Endothelial cell of umbilical vein (primary cell): ENCODE measurements around the gene KCNN1. TPM values are rescaled to one million over a fixed set of nuclear protein-coding genes. Genes with fewer than 3 reads are reported as not detected.

Experiments
- BruUV-seq: library from RNA; stranded (reverse); fragments of 400-500 nt; replicated peaks from 2 replicates; lab custom pipeline; 2021; lab: Mats Ljungman, UMichigan
- CTCF ChIA-PET: fragments of 300-600, 350-600 bp; sonication (Branson Sonifier 250); formaldehyde crosslinking; loops from one replicate; lab custom pipeline; 2021; ENCODE audit warnings: antibody characterized with exemption, inconsistent platforms; lab: Charles Lee
- POLR2A ChIA-PET: fragments of 300-600, 350-600 bp; sonication (Branson Sonifier 250); formaldehyde crosslinking; loops from one replicate; lab custom pipeline; 2021; ENCODE audit warnings: antibody characterized with exemption, inconsistent platforms; lab: Charles Lee
- DNase-seq: peaks from one replicate; pipeline ENCODE4 v3.0.0-alpha.2; 2011; ENCODE audit warnings: low read depth, low spot score
- FAIRE-seq: peaks from 2 replicates; lab custom pipeline; 2011; peaks lifted over from hg19 to GRCh38; lab: Jason Lieb, UNC
- H2AFZ ChIP-seq: 2 replicates; pipeline ENCODE4 v1.6.0; 2012; ENCODE audit warnings: low read depth, low read length, control low read depth, inconsistent platforms
- H3K27ac ChIP-seq: 2 replicates; pipeline ENCODE4 v1.5.1; 2011; ENCODE audit warnings: low read depth, mild to moderate bottlenecking, control low read depth, low read length, moderate library complexity; ENCODE audit not compliant: insufficient read depth
- H3K27me3 ChIP-seq, 2 experiments: 2 replicates each; pipeline versions ENCODE4 v1.6.0 to v1.6.1; 2011; ENCODE audit warnings: low read length in 2 of 2, mixed read lengths in 1 of 2; ENCODE audit not compliant: control insufficient read depth in 2 of 2, insufficient read depth in 2 of 2
- H3K36me3 ChIP-seq, 2 experiments: 2 replicates in 1 of 2; 3 replicates in 1 of 2; pipeline ENCODE4 v1.5.1; 2011; ENCODE audit warnings: low read length in 2 of 2, mild to moderate bottlenecking in 1 of 2, moderate library complexity in 1 of 2; ENCODE audit not compliant: control insufficient read depth in 2 of 2, insufficient read depth in 2 of 2; ENCODE audit errors: extremely low read depth in 1 of 2
- H3K4me1 ChIP-seq: 3 replicates; pipeline ENCODE4 v1.5.1; 2011; ENCODE audit warnings: mild to moderate bottlenecking, low read length; ENCODE audit not compliant: control insufficient read depth, insufficient read depth; ENCODE audit errors: extremely low read depth
- H3K4me2 ChIP-seq: 2 replicates; pipeline ENCODE4 v1.6.1; 2011; ENCODE audit warnings: low read length, control low read depth, mixed read lengths; ENCODE audit not compliant: insufficient read depth
- H3K4me3 ChIP-seq, 3 experiments: fragments of 200-600 bp in 1 of 3; sonication (generic), shearing (Covaris generic) in 1 of 3; replicated peaks in 1 of 3; 2 replicates each; pipeline ENCODE4 v1.5.1; 2011 to 2016; ENCODE audit warnings: control low read depth in 3 of 3, low read length in 3 of 3, mild to moderate bottlenecking in 2 of 3, inconsistent platforms in 1 of 3, low read depth in 1 of 3, moderate library complexity in 1 of 3; ENCODE audit not compliant: insufficient read depth in 1 of 3
- H3K79me2 ChIP-seq: 2 replicates; pipeline ENCODE4 v1.6.0; 2012; ENCODE audit warnings: low read length, inconsistent platforms; ENCODE audit not compliant: control insufficient read depth, insufficient read depth
- H3K9ac ChIP-seq: replicated peaks from 2 replicates; pipeline ENCODE3; 2011; ENCODE audit warnings: low read length, control low read depth; ENCODE audit not compliant: insufficient read depth; ENCODE audit errors: extremely low read depth
- H3K9me1 ChIP-seq: replicated peaks from 3 replicates; pipeline ENCODE4 v1.6.0; 2011; ENCODE audit warnings: mild to moderate bottlenecking, low read length; ENCODE audit not compliant: control insufficient read depth, insufficient read depth; ENCODE audit errors: extremely low read depth
- H3K9me3 ChIP-seq: replicated peaks from 2 replicates; pipeline ENCODE4 v1.5.1; 2012; ENCODE audit warnings: low read length, inconsistent platforms; ENCODE audit not compliant: control insufficient read depth, insufficient read depth
- H4K20me1 ChIP-seq: replicated peaks from 2 replicates; pipeline ENCODE3; 2011; ENCODE audit warnings: mild to moderate bottlenecking, low read length; ENCODE audit not compliant: control insufficient read depth, insufficient read depth; ENCODE audit errors: extremely low read depth
- EZH2 ChIP-seq: IDR thresholded peaks from 2 replicates; pipeline ENCODE4 v1.6.1; 2012; ENCODE audit warnings: borderline replicate concordance, low read depth, mild to moderate bottlenecking, moderate library complexity, low read length, inconsistent platforms; ENCODE audit not compliant: severe bottlenecking
- FOS ChIP-seq: IDR thresholded peaks from 2 replicates; pipeline ENCODE4 v1.6.1; 2011; ENCODE audit warnings: mild to moderate bottlenecking, low read length, moderate library complexity, borderline replicate concordance; ENCODE audit not compliant: insufficient read depth
- GATA2 ChIP-seq: IDR thresholded peaks from 2 replicates; pipeline ENCODE4 v1.7.0; 2011; ENCODE audit warnings: low read depth, mild to moderate bottlenecking, moderate library complexity, mixed read lengths, low read length; ENCODE audit not compliant: insufficient read length, insufficient read depth
- JUN ChIP-seq: IDR thresholded peaks from 2 replicates; pipeline ENCODE4 v1.6.1; 2011; ENCODE audit warnings: borderline replicate concordance, low read depth; ENCODE audit not compliant: insufficient read length, insufficient read depth
- MYC ChIP-seq: IDR thresholded peaks from one replicate; pipeline ENCODE4 v1.6.1; 2011; ENCODE audit warnings: mild to moderate bottlenecking, low read depth, low read length
- POLR2A ChIP-seq: IDR thresholded peaks from 2 replicates; pipeline ENCODE4 v1.6.1; 2012; ENCODE audit warnings: low read depth, mild to moderate bottlenecking, control low read depth, low read length
- POLR2AphosphoS5 ChIP-seq: IDR thresholded peaks from 2 replicates; pipeline ENCODE4 v1.6.1; 2012; ENCODE audit warnings: low read depth, mild to moderate bottlenecking, control low read depth, low read length, moderate library complexity; ENCODE audit not compliant: insufficient read depth
- dilution Hi-C: fragments of 300-500 bp; cut with MboI; formaldehyde crosslinking; loops from one replicate; pipeline ENCODE4 v1.15.0; 2019; ENCODE audit warnings: low sequenced_read_pairs; ENCODE audit not compliant: extremely low pct_ligation_motif_present
- intact Hi-C: fragments of 100-400 bp; cut with micrococcal nuclease; formaldehyde crosslinking; loops from one replicate; pipeline ENCODE4 v1.10.0; 2022
- polyA plus RNA-seq, 4 experiments: library from polyadenylated mRNA; depleted of rRNA in 3 of 4; stranded (reverse) in 3 of 4; unstranded in 1 of 4; fragments of >200 nt; gene quantifications; 2 replicates each; pipeline versions ENCODE4 v1.2.1 to v1.2.3, GENCODE V29; 2011 to 2012; ENCODE audit warnings: missing spikeins in 1 of 4
- total RNA-seq: library from RNA; stranded (reverse); gene quantifications from 2 replicates; pipeline ENCODE4 v1.2.3, GENCODE V29; 2021
- TF ChIP-seq, protein P1 (sequence below): IDR thresholded peaks from 2 replicates; pipeline ENCODE4 v1.6.1; 2011; ENCODE audit not compliant: insufficient read depth, insufficient read length
- TF ChIP-seq, protein P2 (sequence below), 2 donors: IDR thresholded peaks; 1 replicate in 1 of 2; 2 replicates in 1 of 2; pipeline ENCODE4 v1.5.1; 2011; ENCODE audit warnings: low read length in 2 of 2, mild to moderate bottlenecking in 2 of 2, moderate library complexity in 2 of 2, control low read depth in 1 of 2, inconsistent platforms in 1 of 2, low read depth in 1 of 2; ENCODE audit not compliant: insufficient read depth in 1 of 2; ENCODE audit errors: extremely low read depth in 1 of 2

KCNN1 gene
- total and polyA plus RNA-seq, 2 donors (not counting 3 experiments of a cell fraction or from before 2014, with no cell fraction given), result 0.18 to 0.80 TPM

DNA sequence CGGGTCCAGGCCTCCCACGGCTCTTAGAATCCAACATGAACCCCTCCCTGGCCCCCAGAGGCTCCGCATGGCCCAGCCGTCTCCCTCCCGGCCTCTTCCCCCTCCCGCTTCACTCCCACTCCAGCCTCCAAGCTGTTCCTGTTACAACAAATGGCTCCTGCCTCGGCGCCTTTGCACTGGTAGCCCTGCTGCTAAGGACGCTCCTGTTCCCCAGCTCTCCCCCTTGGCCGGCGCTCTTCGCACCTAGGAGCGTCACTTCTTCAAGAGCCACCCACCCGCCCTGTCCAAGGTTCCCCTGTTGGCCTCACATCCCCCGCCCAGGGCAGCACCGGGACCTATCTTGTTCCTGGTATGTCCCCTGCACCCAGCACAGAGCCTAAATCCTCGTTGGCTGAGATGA, 24.7 kb upstream of the KCNN1 start:
- no peaks in the 10 kb centered on the region for H3K79me2 ChIP-seq
- no peak overlapping the region for H3K9ac ChIP-seq
- FAIRE-seq (no peak), DNase-seq (no peak)
- H3K36me3 ChIP-seq, result peaks cover 3 to 12% of the 10 kb centered on the region in 2 experiments
- no peaks in the 10 kb centered on the region for H3K9me3 ChIP-seq
- intact Hi-C loops, result no loop called here
- no peaks in the 10 kb centered on the region for H3K27me3 ChIP-seq
- ChIA-PET POLR2A (no interaction called here), CTCF (interaction anchor here (0.9 to 1.1 kb wide), 2 partner anchors 53 to 55 kb away, joined by 4 read pairs; no protein-coding TSS in a partner anchor)
- dilution Hi-C loops, result no loop called here
- H3K9me1 ChIP-seq, result no peaks in the 10 kb centered on the region
- no peak overlapping the region for H3K27ac ChIP-seq
- no peak overlapping the region for H3K4me3 ChIP-seq
- TF ChIP-seq, protein P1, sequence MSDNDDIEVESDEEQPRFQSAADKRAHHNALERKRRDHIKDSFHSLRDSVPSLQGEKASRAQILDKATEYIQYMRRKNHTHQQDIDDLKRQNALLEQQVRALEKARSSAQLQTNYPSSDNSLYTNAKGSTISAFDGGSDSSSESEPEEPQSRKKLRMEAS, result no peak
- TF ChIP-seq POLR2A (no peak), EZH2 (no peak), JUN (no peak), MYC (no peak), GATA2 (no peak), FOS (no peak), POLR2AphosphoS5 (no peak)
- TF ChIP-seq, protein P2, sequence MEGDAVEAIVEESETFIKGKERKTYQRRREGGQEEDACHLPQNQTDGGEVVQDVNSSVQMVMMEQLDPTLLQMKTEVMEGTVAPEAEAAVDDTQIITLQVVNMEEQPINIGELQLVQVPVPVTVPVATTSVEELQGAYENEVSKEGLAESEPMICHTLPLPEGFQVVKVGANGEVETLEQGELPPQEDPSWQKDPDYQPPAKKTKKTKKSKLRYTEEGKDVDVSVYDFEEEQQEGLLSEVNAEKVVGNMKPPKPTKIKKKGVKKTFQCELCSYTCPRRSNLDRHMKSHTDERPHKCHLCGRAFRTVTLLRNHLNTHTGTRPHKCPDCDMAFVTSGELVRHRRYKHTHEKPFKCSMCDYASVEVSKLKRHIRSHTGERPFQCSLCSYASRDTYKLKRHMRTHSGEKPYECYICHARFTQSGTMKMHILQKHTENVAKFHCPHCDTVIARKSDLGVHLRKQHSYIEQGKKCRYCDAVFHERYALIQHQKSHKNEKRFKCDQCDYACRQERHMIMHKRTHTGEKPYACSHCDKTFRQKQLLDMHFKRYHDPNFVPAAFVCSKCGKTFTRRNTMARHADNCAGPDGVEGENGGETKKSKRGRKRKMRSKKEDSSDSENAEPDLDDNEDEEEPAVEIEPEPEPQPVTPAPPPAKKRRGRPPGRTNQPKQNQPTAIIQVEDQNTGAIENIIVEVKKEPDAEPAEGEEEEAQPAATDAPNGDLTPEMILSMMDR (IDR thresholded peaks at IDR 0.05; ENCODE audit: extremely low read depth in 1 of 2, insufficient read depth in 1 of 2, low read depth in 1 of 2, low read length in 2 of 2), result no peak
- H4K20me1 ChIP-seq, result no peaks in the 10 kb centered on the region
- no TSS peak for BruUV-seq
- H2AFZ ChIP-seq, result no peak overlapping the region
- H3K4me1 ChIP-seq, result peaks cover under 1% of the 10 kb centered on the region
- no peak overlapping the region for H3K4me2 ChIP-seq
